ENCODE results near the gene RAB1B. TPM values are rescaled to one million over a fixed set of nuclear protein-coding genes. Genes with fewer than 3 reads are reported as not detected.

The RAB1B gene
- total RNA-seq, 1 donor from 2014 or later: 72.7 TPM

- no peaks in the 10 kb centered on the region for H3K4me1 ChIP-seq
- H3K27ac ChIP-seq: no peak overlapping the region
- no peaks in the 10 kb centered on the region for H3K27me3 ChIP-seq
- DNase-seq (ENCODE audit: extremely low spot score in 2 of 2): no peak
- intact Hi-C loops (cut with DNase I): no loop called here
- H3K9me3 ChIP-seq: no peaks in the 10 kb centered on the region
- H3K4me3 ChIP-seq: no peak overlapping the region
- peaks cover 0 to 63% of the 10 kb centered on the region in 2 donors for H3K36me3 ChIP-seq
- TF ChIP-seq, protein P1, sequence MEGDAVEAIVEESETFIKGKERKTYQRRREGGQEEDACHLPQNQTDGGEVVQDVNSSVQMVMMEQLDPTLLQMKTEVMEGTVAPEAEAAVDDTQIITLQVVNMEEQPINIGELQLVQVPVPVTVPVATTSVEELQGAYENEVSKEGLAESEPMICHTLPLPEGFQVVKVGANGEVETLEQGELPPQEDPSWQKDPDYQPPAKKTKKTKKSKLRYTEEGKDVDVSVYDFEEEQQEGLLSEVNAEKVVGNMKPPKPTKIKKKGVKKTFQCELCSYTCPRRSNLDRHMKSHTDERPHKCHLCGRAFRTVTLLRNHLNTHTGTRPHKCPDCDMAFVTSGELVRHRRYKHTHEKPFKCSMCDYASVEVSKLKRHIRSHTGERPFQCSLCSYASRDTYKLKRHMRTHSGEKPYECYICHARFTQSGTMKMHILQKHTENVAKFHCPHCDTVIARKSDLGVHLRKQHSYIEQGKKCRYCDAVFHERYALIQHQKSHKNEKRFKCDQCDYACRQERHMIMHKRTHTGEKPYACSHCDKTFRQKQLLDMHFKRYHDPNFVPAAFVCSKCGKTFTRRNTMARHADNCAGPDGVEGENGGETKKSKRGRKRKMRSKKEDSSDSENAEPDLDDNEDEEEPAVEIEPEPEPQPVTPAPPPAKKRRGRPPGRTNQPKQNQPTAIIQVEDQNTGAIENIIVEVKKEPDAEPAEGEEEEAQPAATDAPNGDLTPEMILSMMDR (IDR thresholded peaks at IDR 0.05): no peak
- TF ChIP-seq POLR2AphosphoS5 (IDR thresholded peaks at IDR 0.05; ENCODE audit: insufficient read depth in 1 of 2, low read depth in 1 of 2) (no peak), POLR2A (IDR thresholded peaks at IDR 0.05) (no peak)
These were observed 36.9 kb upstream of the RAB1B start for GRCh38 chr11:66231561-66231960.

- H3K4me1 ChIP-seq: no peaks in the 10 kb centered on the region
- DNase-seq (ENCODE audit: extremely low spot score in 2 of 2): no peak
- intact Hi-C loops (cut with DNase I): no loop called here
- H3K4me3 ChIP-seq: no peak overlapping the region
- H3K36me3 ChIP-seq: peaks cover 0 to 57% of the 10 kb centered on the region in 2 donors
- no peaks in the 10 kb centered on the region for H3K9me3 ChIP-seq
- H3K27me3 ChIP-seq: no peaks in the 10 kb centered on the region
- TF ChIP-seq POLR2A (IDR thresholded peaks at IDR 0.05) (no peak), POLR2AphosphoS5 (IDR thresholded peaks at IDR 0.05; ENCODE audit: insufficient read depth in 1 of 2, low read depth in 1 of 2) (no peak)
- TF ChIP-seq, protein P1 (IDR thresholded peaks at IDR 0.05): no peak
- no peak overlapping the region for H3K27ac ChIP-seq
These were observed 35.7 kb upstream of the RAB1B start for GRCh38 chr11:66232769-66233168.

DNA sequence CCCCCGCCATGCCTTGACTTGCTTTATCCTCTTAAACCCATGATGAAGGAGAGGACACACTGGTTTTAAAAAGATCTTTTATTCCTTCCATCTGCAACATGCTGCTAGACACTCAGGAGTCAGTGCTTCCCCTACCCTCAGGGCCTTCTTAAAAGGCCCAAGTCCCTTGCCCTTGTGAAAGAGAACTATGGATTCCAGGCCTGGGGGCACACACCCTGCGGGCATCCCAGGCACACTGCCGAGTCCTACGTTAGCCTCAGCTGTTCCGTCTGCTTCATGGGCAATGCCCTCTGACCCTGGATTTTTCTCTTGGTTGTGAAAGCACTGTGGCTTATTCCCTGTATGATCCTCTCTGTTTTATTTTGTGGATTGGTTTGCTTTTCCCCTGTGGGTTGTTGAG lies 35.1 kb upstream of the RAB1B start:
- no peaks in the 10 kb centered on the region for H3K4me1 ChIP-seq
- peaks cover 0 to 52% of the 10 kb centered on the region in 2 donors for H3K36me3 ChIP-seq
- H3K27me3 ChIP-seq: no peaks in the 10 kb centered on the region
- H3K9me3 ChIP-seq: no peaks in the 10 kb centered on the region
- DNase-seq (ENCODE audit: extremely low spot score in 2 of 2): no peak
- TF ChIP-seq POLR2A (IDR thresholded peaks at IDR 0.05): no peak
- TF ChIP-seq, protein P1 (IDR thresholded peaks at IDR 0.05): no peak
- intact Hi-C loops (cut with DNase I): no loop called here
- no peak overlapping the region for H3K27ac ChIP-seq
- no peak overlapping the region for H3K4me3 ChIP-seq

GRCh38 chr11:66235141-66235540 lies 33.3 kb upstream of the RAB1B start:
- Histone ChIP-seq H3K27me3 (no peaks in the 10 kb centered on the region), H3K9me3 (no peaks in the 10 kb centered on the region), H3K4me1 (no peaks in the 10 kb centered on the region), H3K36me3 (peaks cover 0 to 66% of the 10 kb centered on the region in 2 donors), H3K27ac (no peak overlapping the region), H3K4me3 (no peak overlapping the region)
- TF ChIP-seq POLR2A (IDR thresholded peaks at IDR 0.05) (no peak), POLR2AphosphoS5 (IDR thresholded peaks at IDR 0.05; ENCODE audit: insufficient read depth in 1 of 2, low read depth in 1 of 2) (no peak)
- DNase-seq (ENCODE audit: extremely low spot score in 2 of 2): no peak
- intact Hi-C loops (cut with DNase I): no loop called here

GRCh38 chr11:66237867-66238266 lies 30.6 kb upstream of the RAB1B start:
- H3K4me3 ChIP-seq: no peak overlapping the region
- DNase-seq (ENCODE audit: extremely low spot score in 2 of 2): no peak
- H3K4me1 ChIP-seq: no peaks in the 10 kb centered on the region
- H3K27ac ChIP-seq: no peak overlapping the region
- peaks cover 0 to 59% of the 10 kb centered on the region in 2 donors for H3K36me3 ChIP-seq
- intact Hi-C loops (cut with DNase I): no loop called here
- TF ChIP-seq POLR2AphosphoS5 (IDR thresholded peaks at IDR 0.05; ENCODE audit: insufficient read depth in 1 of 2, low read depth in 1 of 2): no peak
- TF ChIP-seq, protein P1 (IDR thresholded peaks at IDR 0.05): no peak
- H3K27me3 ChIP-seq: no peaks in the 10 kb centered on the region
- no peaks in the 10 kb centered on the region for H3K9me3 ChIP-seq

Measured in vagina (tissue), 2 donors.